HG03354 (cell line): ENCODE results near the gene KCTD18.

ENCODE experiments used
- ATAC-seq: cut with Tn5 transposase; IDR thresholded peaks from one replicate; pipeline ENCODE4 v1.9.1; 2021; ENCODE audit warnings: mild to moderate bottlenecking; ENCODE audit not compliant: unreplicated experiment, poor library complexity, severe bottlenecking

Gene KCTD18

GRCh38 chr2:200439981-200440380, 69.9 kb downstream of the KCTD18 start:
- ATAC-seq = no peak
